GM19467 (cell line): ENCODE results near the gene UPF3A.
"Not testable (repeated sequence)": the region's sequence is repeated elsewhere in the genome, so short reads cannot be mapped to it uniquely, and the experiment has no call there.

Experiments
- ATAC-seq: cut with Tn5 transposase; IDR thresholded peaks from one replicate; pipeline ENCODE4 v1.9.1; 2021; ENCODE audit warnings: mild to moderate bottlenecking, moderate library complexity; ENCODE audit not compliant: unreplicated experiment

Gene UPF3A

DNA sequence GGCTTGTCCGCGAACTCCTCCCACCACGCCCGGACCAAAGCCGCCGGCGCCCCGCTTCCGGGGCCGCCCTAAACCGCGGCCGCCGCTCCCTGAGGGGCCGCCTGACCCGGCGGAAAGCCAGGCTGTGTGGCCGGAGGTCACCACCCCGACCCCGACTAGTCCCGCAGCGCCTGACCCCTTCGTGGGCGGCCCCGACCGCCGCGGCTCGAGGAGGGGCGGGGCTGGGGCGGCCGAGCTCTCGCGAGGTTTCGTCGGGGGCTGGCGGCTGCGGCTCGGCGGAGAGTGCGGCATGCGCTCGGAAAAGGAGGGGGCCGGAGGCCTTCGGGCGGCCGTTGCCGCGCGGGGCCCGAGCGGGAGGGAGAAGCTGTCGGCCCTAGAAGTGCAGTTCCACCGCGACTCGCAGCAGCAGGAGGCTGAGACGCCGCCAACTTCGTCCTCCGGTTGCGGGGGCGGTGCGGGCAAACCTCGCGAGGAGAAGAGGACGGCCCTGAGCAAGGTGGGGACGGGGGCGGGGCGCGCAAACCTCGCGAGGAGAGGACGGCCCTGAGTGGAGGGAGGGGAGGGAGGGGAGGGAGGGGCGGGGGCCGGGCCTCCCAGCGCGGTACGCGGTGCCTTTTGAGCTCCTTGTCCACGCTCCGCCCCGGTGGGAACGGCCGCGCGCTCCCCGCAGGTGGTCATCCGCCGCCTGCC lies at the start of gene UPF3A:
Gene UPF3A (plus strand): TSS at position 251 of the 690 bp plus-strand sequence. CDS start 39 bp downstream, at position 290.
- ATAC-seq, result peak; percentile 65

GRCh38 chr13:114231886-114232285 lies 49.5 kb upstream of the UPF3A start:
- ATAC-seq, result no peak

DNA sequence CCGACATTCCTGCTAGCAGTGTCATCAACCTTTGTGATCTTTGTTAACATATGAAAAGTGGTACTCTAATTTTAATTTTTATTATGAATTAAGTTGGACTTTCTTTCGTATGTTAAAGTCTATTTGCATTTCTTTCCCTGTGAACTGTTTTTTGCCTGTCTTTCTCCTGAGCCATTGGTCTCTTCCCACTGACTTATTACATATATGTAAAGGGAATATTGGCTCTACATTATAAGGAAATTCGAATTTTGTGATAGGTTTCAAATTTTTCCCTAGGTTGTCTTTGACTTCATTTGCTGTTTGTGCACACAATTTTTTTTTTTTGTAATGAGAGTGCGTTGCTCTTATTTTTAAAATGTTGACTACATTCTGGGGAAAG lies 47.1 kb upstream of the UPF3A start:
- no peak for ATAC-seq

- peak; percentile 80 for ATAC-seq
Measured at GRCh38 chr13:114234645-114235421, 46.6 kb upstream of the UPF3A start, which contains the start of gene CDC16. CDC16 (plus strand) TSS chr13:114234897; CDS start chr13:114235085, 188 bp downstream.

DNA sequence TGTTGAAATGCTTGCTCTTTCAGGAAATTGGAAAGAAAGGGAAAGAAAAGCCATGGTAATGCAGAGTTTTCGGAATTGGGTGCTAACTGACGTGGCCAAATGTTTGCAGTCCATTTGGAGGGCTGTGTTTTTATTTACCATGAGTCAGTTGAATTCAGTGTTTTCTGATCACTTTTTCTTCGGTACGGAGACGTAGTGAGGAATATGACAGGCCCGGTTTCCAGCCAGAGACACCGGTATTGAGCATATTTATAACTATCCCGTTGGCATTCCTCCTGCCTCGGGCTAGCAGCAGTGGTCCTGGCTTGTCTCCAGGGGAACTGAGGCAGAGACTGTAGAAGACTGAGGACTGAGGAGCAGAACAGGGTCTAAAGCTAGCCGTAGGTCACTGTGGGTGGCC lies 45.7 kb upstream of the UPF3A start:
- no peak for ATAC-seq

- ATAC-seq, result no peak
Measured at GRCh38 chr13:114236227-114236626, 45.2 kb upstream of the UPF3A start.

- no peak for ATAC-seq
Measured at GRCh38 chr13:114237415-114238112, 43.8 kb upstream of the UPF3A start.

DNA sequence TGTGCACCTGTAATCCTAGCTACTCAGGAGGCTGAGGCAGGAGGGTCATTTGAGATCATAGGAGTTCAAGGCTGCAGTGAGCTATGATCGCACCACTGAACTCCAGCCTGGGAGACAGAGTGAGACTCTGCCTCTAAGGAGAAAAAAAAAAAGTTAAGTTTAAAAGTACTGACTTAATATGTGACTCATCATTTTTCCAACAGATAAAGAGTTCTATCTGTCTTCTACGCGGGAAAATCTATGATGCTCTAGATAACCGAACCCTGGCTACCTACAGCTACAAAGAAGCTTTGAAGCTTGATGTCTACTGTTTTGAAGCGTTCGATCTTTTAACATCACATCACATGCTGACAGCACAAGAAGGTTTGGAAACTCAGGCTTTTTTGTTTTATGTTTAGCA lies 39.5 kb upstream of the UPF3A start:
- no peak for ATAC-seq

DNA sequence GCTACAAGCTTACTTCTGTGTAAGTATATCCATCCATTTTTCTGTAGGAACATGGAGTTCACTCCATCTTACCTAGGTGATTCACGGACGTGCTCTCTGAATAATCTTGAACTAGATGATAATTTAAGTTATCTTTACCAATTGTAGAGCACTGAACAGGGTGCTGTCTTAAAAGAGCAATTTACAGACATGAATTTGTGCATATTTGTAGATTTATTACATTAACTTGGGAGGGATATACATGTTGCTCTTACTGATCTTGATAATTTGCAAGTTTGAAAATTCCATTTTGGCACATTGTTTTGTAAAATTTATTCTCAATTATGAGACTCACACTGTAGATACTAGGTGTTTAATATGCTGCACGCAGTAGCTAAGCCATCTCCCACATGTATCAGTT lies 37.4 kb upstream of the UPF3A start:
- ATAC-seq, result no peak

GRCh38 chr13:114244637-114245036 lies 36.8 kb upstream of the UPF3A start:
- no peak for ATAC-seq

DNA sequence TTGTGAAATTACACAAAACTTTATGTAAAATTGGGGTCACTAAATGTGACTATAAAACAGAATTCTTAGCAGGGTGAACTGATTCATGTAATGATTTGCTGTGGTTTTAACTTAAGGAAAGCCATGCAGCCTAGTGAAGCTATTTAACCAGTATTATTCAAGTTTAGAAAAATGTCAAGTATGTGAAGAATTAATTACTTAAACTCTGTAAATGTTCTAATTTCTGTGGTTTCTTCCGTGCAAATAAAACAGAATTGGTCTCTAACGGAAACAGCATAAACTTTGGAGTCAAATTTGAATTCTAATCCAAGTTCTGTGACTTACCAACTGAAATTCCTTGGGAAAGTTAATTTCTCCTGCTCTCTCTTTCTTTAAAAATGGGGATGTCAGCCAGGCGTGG lies 33.4 kb upstream of the UPF3A start:
- no peak for ATAC-seq

DNA sequence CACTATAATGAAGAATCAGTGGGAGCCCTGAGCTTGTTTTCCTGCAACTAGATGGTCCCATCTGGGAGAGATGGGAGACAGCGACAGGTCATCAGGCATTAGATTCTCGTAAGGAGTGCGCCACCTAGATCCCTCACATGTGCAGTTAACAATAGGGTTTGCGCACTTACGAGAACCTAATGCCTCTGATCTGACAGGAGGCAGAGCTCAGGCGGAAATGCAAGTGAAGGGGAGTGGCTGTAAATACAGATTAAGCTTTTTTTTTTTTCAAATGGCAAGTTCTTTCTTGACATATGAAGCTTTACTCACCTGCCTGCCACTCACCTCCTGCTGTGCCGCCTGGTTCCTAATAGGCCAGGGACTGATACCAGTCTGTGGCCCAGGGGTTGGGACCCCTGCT lies 32.3 kb upstream of the UPF3A start:
- no peak for ATAC-seq

DNA sequence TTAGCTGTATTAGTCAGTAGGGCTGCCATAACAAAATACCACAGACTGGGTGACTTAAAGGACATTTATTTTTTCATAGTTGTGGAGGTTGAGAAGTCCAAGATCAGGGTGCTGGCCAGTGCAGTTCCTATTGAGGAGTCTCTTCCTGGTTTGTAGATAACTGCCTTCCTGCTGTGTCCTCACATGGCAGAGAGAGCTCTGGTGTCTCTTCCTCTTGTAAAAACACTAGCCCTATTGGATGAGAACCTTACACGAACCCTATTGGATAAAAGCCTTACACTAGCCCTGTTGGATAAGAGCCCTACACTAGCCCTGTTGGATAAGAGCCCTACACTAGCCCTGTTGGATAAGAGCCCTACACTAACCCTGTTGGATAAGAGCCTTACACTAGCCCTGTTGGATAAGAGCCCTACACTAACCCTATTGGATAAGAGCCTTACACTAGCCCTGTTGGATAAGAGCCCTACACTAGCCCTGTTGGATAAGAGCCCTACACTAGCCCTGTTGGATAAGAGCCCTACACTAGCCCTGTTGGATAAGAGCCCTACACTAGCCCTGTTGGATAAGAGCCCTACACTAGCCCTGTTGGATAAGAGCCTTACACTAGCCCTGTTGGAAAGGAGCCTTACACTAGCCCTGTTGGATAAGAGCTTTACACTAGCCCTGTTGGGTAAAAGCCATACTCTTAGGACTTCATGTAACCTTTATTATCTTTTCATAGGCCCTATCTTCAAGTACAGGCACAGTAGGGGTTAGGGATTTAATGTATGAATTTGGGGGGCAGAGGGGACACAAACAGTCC lies 29.6 kb upstream of the UPF3A start:
- not testable (repeated sequence) for ATAC-seq

DNA sequence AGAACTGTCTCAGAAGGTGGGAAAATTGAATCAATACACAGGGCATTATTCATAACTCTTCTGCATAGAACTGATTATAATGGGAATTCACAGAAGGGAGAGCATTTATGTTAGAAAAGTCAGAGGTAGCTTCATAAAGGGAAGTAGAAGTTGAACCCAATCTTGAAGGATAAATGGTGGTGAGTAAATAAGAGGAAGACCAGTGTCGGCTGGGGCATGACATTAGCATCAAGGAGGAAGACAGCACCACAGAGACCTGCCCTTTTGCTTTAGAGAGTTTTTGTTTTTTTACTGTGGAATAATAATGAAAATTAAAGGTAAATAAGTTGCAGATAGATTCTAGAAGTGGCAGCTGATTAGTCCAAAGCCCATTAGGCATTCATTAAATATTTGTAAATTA lies 24.9 kb upstream of the UPF3A start:
- no peak for ATAC-seq

DNA sequence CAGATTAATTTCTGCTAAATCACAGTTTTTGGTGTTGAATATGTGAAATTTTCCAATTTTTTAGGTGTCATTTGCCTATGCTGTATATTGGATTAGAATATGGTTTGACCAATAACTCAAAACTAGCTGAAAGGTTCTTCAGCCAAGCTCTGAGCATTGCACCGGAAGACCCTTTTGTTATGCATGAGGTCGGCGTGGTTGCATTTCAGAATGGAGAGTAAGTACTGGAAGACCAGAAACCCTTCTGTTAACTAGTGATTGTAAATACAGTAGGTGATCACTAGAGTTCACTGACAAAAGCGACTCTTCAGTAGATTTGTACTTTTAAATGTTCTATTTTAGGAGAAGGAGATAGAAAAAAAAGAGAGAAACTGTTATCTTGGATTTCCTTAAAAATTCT lies 24.4 kb upstream of the UPF3A start:
- no peak for ATAC-seq

- no peak for ATAC-seq
Measured at GRCh38 chr13:114258589-114258988, 22.8 kb upstream of the UPF3A start.

DNA sequence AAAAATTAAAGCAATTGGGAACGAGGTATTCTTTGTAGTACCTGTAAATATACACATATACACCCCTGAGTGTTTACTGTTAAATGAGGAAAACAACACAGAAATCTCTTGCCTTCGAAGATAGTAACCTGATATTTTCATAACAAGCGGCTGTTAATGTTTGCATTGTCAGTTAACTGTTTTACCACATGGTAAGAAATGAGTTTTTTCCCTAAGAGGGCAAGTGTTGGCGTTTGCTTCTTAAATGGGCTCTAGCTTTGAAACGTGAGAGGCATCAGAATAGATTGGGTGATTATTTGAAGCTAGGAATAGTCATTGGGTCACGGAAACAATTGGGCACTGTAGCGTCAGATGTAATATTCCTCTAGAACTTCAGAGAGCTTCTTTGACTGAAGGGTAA lies 22.0 kb upstream of the UPF3A start:
- ATAC-seq, result no peak

GRCh38 chr13:114259974-114260373 lies 21.4 kb upstream of the UPF3A start:
- ATAC-seq, result no peak

- no peak for ATAC-seq
Measured at GRCh38 chr13:114260814-114261213, 20.6 kb upstream of the UPF3A start.

GRCh38 chr13:114261328-114261965 lies 20.0 kb upstream of the UPF3A start:
- no peak for ATAC-seq
